Retinal pigment epithelial cell (primary cell): Measurements from ENCODE around the gene OR5A2.
"Not testable (repeated sequence)": the region's sequence is repeated elsewhere in the genome, so short reads cannot be mapped to it uniquely, and the experiment has no call there.

Source experiments
- DNase-seq: peaks from one replicate; pipeline ENCODE4 v3.0.0-alpha.2; 2010; ENCODE audit warnings: low read depth
- H3K4me3 ChIP-seq: 2 replicates; pipeline ENCODE4 v1.5.1; 2011; ENCODE audit warnings: mild to moderate bottlenecking, low read length, control low read depth, moderate library complexity
- TF ChIP-seq, protein P1 (sequence below): conservative IDR thresholded peaks from 2 replicates; pipeline ENCODE4 v1.5.1; 2011; ENCODE audit warnings: low read depth, low read length, control low read depth, inconsistent platforms

The OR5A2 gene

DNA sequence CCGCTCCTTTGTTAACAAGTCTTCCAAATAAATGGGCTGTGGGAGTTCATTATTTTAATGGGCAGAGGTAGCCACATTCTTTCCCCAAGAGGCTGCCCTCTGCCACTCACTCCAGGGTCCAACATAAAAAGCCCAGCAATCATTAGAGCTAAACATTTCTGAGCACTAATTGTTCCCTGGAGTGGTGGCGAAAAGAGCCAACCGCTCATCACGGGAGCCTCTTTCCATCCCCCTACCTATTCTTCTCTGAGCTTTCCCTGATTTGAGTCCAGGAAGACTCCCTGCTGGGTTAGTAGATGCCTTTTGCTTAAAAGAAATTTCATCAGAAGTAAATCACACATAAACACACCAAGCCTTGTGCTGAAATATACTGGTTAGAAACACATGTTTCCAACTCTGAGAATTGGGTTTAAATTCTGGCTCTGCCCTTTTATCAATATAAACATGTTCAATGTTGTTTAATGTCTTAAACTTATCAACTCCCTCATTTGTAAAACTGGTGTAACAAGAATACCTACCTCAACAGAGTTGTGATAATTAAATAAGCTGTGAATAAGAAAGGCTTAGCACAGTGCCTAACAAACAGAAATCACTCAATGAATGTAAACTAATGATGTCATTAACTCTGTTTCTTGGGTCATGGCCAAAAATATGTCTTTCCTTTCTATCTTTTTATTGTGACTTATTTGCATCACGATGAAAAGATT lies at the start of gene OR5A2:
TSS of gene OR5A2 (minus strand) at position 53 of the 707 bp plus-strand sequence. CDS start 3,460 bp downstream, outside the sequence.
- H3K4me3 ChIP-seq, result no peak within 1 kb of the TSS
- TF ChIP-seq, protein P1, sequence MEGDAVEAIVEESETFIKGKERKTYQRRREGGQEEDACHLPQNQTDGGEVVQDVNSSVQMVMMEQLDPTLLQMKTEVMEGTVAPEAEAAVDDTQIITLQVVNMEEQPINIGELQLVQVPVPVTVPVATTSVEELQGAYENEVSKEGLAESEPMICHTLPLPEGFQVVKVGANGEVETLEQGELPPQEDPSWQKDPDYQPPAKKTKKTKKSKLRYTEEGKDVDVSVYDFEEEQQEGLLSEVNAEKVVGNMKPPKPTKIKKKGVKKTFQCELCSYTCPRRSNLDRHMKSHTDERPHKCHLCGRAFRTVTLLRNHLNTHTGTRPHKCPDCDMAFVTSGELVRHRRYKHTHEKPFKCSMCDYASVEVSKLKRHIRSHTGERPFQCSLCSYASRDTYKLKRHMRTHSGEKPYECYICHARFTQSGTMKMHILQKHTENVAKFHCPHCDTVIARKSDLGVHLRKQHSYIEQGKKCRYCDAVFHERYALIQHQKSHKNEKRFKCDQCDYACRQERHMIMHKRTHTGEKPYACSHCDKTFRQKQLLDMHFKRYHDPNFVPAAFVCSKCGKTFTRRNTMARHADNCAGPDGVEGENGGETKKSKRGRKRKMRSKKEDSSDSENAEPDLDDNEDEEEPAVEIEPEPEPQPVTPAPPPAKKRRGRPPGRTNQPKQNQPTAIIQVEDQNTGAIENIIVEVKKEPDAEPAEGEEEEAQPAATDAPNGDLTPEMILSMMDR, result no peak
- DNase-seq, result no peak

- TF ChIP-seq, protein P1, result no peak
- H3K4me3 ChIP-seq, result no peak overlapping the region
- DNase-seq, result no peak
Observed at GRCh38 chr11:59475176-59475575, 49.0 kb upstream of the OR5A2 start.

- DNase-seq, result no peak
- TF ChIP-seq, protein P1, result no peak
- H3K4me3 ChIP-seq, result no peak within 1 kb of the TSS
Observed at GRCh38 chr11:59473015-59473414, 46.8 kb upstream of the OR5A2 start, which contains the start of gene OR4D10. Gene OR4D10, plus strand, starts transcription at chr11:59473315. Its CDS starts 4,115 bp downstream, at chr11:59477430.

DNA sequence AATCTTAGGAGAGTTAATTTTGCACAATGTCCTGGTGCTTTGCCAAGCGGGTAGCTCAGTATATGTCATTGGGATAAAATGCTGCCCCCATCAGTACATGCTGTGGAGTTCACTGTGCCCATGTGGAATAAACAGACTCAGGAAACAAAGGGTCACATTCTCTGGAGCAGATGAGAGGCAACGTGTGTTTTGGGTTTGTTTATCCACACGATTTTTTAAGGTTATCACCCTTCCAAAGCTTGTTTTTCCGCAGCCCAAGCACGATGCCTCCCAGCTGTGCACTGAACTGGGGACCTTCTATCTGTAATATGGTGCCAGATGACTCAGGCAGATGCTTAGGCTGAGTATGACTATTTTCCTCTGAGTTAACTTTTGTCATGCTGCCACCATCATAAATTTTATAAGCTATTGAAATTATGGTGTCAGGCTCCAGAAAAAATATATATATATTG lies 37.0 kb upstream of the OR5A2 start:
- no peak for DNase-seq
- no peak overlapping the region for H3K4me3 ChIP-seq
- TF ChIP-seq, protein P1, result no peak

DNA sequence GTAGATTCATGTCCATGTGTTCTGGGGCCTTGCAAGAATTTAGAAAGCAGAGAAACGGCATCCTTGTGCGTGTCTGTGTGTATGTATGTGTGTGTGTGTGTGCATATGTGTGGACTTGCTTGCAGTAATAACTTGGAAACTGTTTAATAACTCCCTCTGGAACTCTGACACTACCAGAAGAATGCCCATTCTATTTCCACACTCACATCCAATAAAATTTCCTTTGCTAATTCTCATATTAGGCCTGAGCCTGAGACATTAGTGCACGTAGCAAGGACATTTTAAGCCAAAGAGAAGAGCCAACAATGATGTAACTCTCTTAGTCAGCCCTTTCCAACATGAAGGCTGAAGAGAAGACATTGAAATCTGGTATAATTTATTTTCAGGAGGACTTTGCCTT lies 33.7 kb upstream of the OR5A2 start:
- DNase-seq, result no peak
- no peak overlapping the region for H3K4me3 ChIP-seq
- TF ChIP-seq, protein P1, result no peak

GRCh38 chr11:59456661-59457060 lies 30.4 kb upstream of the OR5A2 start, which contains the start of gene OR4D6:
Gene OR4D6, plus strand, starts transcription at chr11:59456961. Its CDS starts 0 bp downstream, at chr11:59456961.
- no peak for DNase-seq
- TF ChIP-seq, protein P1, result no peak

GRCh38 chr11:59448484-59448883 lies 22.3 kb upstream of the OR5A2 start:
- TF ChIP-seq, protein P1, result no peak
- DNase-seq, result no peak
- H3K4me3 ChIP-seq, result no peak overlapping the region

More at GRCh38 chr11:59456661-59457060, 30.4 kb upstream of the OR5A2 start, which contains the start of gene OR4D6:
- no peak within 1 kb of the TSS for H3K4me3 ChIP-seq

DNA sequence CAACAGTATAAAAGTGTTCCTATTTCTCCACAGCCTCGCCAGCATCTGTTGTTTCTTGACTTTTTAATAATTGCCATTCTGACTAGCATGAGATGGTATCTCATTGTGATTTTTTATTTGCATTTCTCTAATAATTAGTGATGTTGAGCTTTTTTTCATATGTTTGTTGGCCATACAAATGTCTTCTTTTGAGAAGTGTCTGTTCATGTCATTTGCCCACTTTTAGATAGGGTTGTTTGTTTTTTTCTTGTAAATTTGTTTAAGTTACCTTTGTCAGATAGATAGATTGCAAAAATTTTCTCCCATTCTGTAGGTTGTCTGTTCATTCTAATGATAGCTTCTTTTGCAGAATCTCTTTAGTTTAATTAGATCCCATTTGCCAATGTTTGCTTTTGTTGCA lies 19.4 kb upstream of the OR5A2 start:
- DNase-seq, H3K4me3 ChIP-seq: not testable (repeated sequence)
